Endothelial cell (in vitro differentiated cells): ENCODE data around the gene SOX21. TPM values are rescaled to one million over a fixed set of nuclear protein-coding genes. Genes with fewer than 3 reads are reported as not detected.

Experiments used
- DNase-seq: peaks from one replicate; pipeline ENCODE4 v3.0.0; 2021; ENCODE audit warnings: low spot score
- H3K27ac Mint-ChIP-seq: one replicate; pipeline ENCODE4 v1.8.0; 2021; ENCODE audit warnings: mixed read lengths, inconsistent platforms; ENCODE audit not compliant: unreplicated experiment
- H3K27me3 Mint-ChIP-seq: one replicate; pipeline ENCODE4 v1.8.0; 2021; ENCODE audit warnings: mild to moderate bottlenecking, moderate library complexity, mixed read lengths, inconsistent platforms; ENCODE audit not compliant: unreplicated experiment
- H3K36me3 Mint-ChIP-seq: one replicate; pipeline ENCODE4 v1.8.0; 2021; ENCODE audit warnings: mild to moderate bottlenecking, low read depth, mixed read lengths, inconsistent platforms; ENCODE audit not compliant: unreplicated experiment
- H3K4me1 Mint-ChIP-seq: one replicate; pipeline ENCODE4 v1.8.0; 2021; ENCODE audit warnings: mild to moderate bottlenecking, mixed read lengths, inconsistent platforms; ENCODE audit not compliant: unreplicated experiment
- H3K4me3 Mint-ChIP-seq: one replicate; pipeline ENCODE4 v1.8.0; 2021; ENCODE audit warnings: mild to moderate bottlenecking, mixed read lengths, inconsistent platforms; ENCODE audit not compliant: unreplicated experiment
- H3K9me3 Mint-ChIP-seq: one replicate; pipeline ENCODE4 v1.8.0; 2021; ENCODE audit warnings: mixed read lengths, inconsistent platforms; ENCODE audit not compliant: unreplicated experiment
- CTCF ChIP-seq: fragments of 200-600 bp; sonication (generic); IDR thresholded peaks from one replicate; pipeline ENCODE4 v1.5.0; 2021; ENCODE audit warnings: antibody characterized with exemption; ENCODE audit not compliant: unreplicated experiment
- total RNA-seq: library from RNA; stranded (reverse); fragmentation: NEBNext Ultra II Directional; extraction: Animal tissue kit (Norgen Biotek cat#: 25700); gene quantifications from one replicate; pipeline ENCODE4 v1.2.1, GENCODE V29; 2021; ENCODE audit not compliant: unreplicated experiment

Gene SOX21
- total RNA-seq, 1 donor from 2014 or later, result not detected

GRCh38 chr13:94703271-94703670, 9.1 kb downstream of the SOX21 start:
- no peak for DNase-seq
- H3K4me3 Mint-ChIP-seq, result peak overlapping the region; percentile 32

GRCh38 chr13:94702181-94703041, 9.9 kb downstream of the SOX21 start:
- peaks cover 4% of the 10 kb centered on the region for H3K36me3 Mint-ChIP-seq
- TF ChIP-seq CTCF, result no peak
- no peak overlapping the region for H3K27ac Mint-ChIP-seq
- H3K27me3 Mint-ChIP-seq, result peaks cover 25% of the 10 kb centered on the region
- no peak for DNase-seq
- H3K9me3 Mint-ChIP-seq, result no peaks in the 10 kb centered on the region
- H3K4me3 Mint-ChIP-seq, result no peak overlapping the region
- peaks cover 22% of the 10 kb centered on the region for H3K4me1 Mint-ChIP-seq

More at GRCh38 chr13:94703271-94703670, 9.1 kb downstream of the SOX21 start:
- Mint-ChIP-seq H3K27me3 (peaks cover 33% of the 10 kb centered on the region), H3K4me1 (peaks cover 25% of the 10 kb centered on the region), H3K36me3 (peaks cover 4% of the 10 kb centered on the region), H3K27ac (no peak overlapping the region), H3K9me3 (no peaks in the 10 kb centered on the region)
- no peak for TF ChIP-seq CTCF

GRCh38 chr13:94701313-94702180, 10.8 kb downstream of the SOX21 start:
- Mint-ChIP-seq H3K27me3 (peaks cover 19% of the 10 kb centered on the region), H3K4me1 (peaks cover 17% of the 10 kb centered on the region), H3K36me3 (peaks cover 4% of the 10 kb centered on the region), H3K9me3 (no peaks in the 10 kb centered on the region), H3K27ac (no peak overlapping the region), H3K4me3 (no peak overlapping the region)
- no peak for DNase-seq
- no peak for TF ChIP-seq CTCF

GRCh38 chr13:94700536-94700935, 11.8 kb downstream of the SOX21 start:
- Mint-ChIP-seq H3K27ac (no peak overlapping the region), H3K4me3 (no peak overlapping the region), H3K27me3 (peaks cover 14% of the 10 kb centered on the region), H3K36me3 (peaks cover 4% of the 10 kb centered on the region), H3K4me1 (peaks cover 8% of the 10 kb centered on the region), H3K9me3 (no peaks in the 10 kb centered on the region)
- TF ChIP-seq CTCF, result no peak
- DNase-seq, result no peak
